K562 (cell line): ENCODE data around the gene SET. TPM values are rescaled to one million over a fixed set of nuclear protein-coding genes. Genes with fewer than 3 reads are reported as not detected.

Experiments used
- ARHGAP35 ChIP-seq: fragments of 450-650 bp; IDR thresholded peaks from 2 replicates; pipeline ENCODE4 v1.6.1; 2018; ENCODE audit not compliant: partially characterized antibody
- BRD9 ChIP-seq: fragments of 450-650 bp; IDR thresholded peaks from 2 replicates; pipeline ENCODE4 v1.6.1; 2018; ENCODE audit warnings: low read depth; ENCODE audit not compliant: partially characterized antibody
- CBX8 ChIP-seq: fragments of 200-600 bp; sonication (generic); IDR thresholded peaks from 2 replicates; pipeline ENCODE4 v1.6.1; 2012; ENCODE audit warnings: borderline replicate concordance, mixed run types, low read depth, mild to moderate bottlenecking, moderate library complexity, mixed read lengths, low read length, control low read depth, inconsistent platforms; ENCODE audit not compliant: poor library complexity, severe bottlenecking; ENCODE audit errors: extremely low read depth
- DPF2 ChIP-seq: fragments of 450-650 bp; IDR thresholded peaks from 2 replicates; pipeline ENCODE4 v1.6.1; 2016
- ELF2 ChIP-seq: fragments of 250-450 bp; sonication (Bioruptor Pico); IDR thresholded peaks from 2 replicates; pipeline ENCODE4 v1.5.0; 2021; ENCODE audit warnings: mild to moderate bottlenecking
- ELK1 ChIP-seq: sonication (generic); formaldehyde crosslinking; IDR thresholded peaks from 2 replicates; pipeline ENCODE4 v1.8.1; 2022; ENCODE audit warnings: missing genetic modification reagents
- ETV6 ChIP-seq, 3 experiments: fragments of 150-350 bp in 1 of 3; sonication (generic) in 1 of 3; formaldehyde crosslinking in 1 of 3; IDR thresholded peaks; 2 replicates each; pipeline versions ENCODE4 v1.6.1 to v1.8.0; 2014 to 2022; ENCODE audit warnings: borderline replicate concordance in 2 of 3, low read depth in 2 of 3, antibody characterized with exemption in 1 of 3, low read length in 1 of 3, mild to moderate bottlenecking in 1 of 3, missing genetic modification reagents in 1 of 3
- HBP1 ChIP-seq: fragments of 450-650 bp; formaldehyde crosslinking; IDR thresholded peaks from 2 replicates; pipeline ENCODE4 v1.4.0; 2022; ENCODE audit warnings: missing genetic modification characterization
- HMBOX1 ChIP-seq: sonication (generic); IDR thresholded peaks from 2 replicates; pipeline ENCODE4 v1.6.1; 2016
- HMG20A ChIP-seq: fragments of 450-650 bp; formaldehyde crosslinking; conservative IDR thresholded peaks from 2 replicates; pipeline ENCODE4 v1.4.0; 2020; ENCODE audit warnings: mild to moderate bottlenecking, mixed read lengths
- ILF3 ChIP-seq: fragments of 450-650 bp; IDR thresholded peaks from 2 replicates; pipeline ENCODE4 v1.6.1; 2018; ENCODE audit warnings: antibody characterized with exemption, mild to moderate bottlenecking, moderate library complexity, borderline replicate concordance
- MECOM ChIP-seq: fragments of 250-450 bp; sonication (Bioruptor Pico); IDR thresholded peaks from 2 replicates; pipeline ENCODE4 v1.8.0; 2022; ENCODE audit warnings: inconsistent platforms
- MYBL2 ChIP-seq, 2 experiments: fragments of 450-650 bp in 1 of 2; sonication (generic) in 1 of 2; formaldehyde crosslinking in 1 of 2; IDR thresholded peaks; 2 replicates each; pipeline versions ENCODE4 v1.6.1 to v1.8.1; 2017 to 2022; ENCODE audit warnings: borderline replicate concordance in 1 of 2, inconsistent platforms in 1 of 2, low read depth in 1 of 2, mild to moderate bottlenecking in 1 of 2, missing genetic modification reagents in 1 of 2, moderate library complexity in 1 of 2
- NR2F6 ChIP-seq: fragments of 450-650 bp; formaldehyde crosslinking; IDR thresholded peaks from 2 replicates; pipeline ENCODE4 v1.4.0; 2020; ENCODE audit warnings: mild to moderate bottlenecking
- POLR2AphosphoS2 ChIP-seq: IDR thresholded peaks from 2 replicates; pipeline ENCODE4 v1.6.1; 2012; ENCODE audit warnings: low read length, improper control_type of control experiment
- POU5F1 ChIP-seq: fragments of 150-350 bp; IDR thresholded peaks from 2 replicates; pipeline ENCODE4 v1.6.1; 2014; ENCODE audit warnings: borderline replicate concordance, low read length, low read depth, mild to moderate bottlenecking; ENCODE audit not compliant: partially characterized antibody
- RBM14 ChIP-seq: fragments of 200-400 bp; formaldehyde crosslinking; IDR thresholded peaks from 2 replicates; pipeline ENCODE4 v1.6.1; 2018; ENCODE audit warnings: low read depth, mild to moderate bottlenecking, low read length, moderate library complexity, borderline replicate concordance; ENCODE audit not compliant: insufficient read depth
- SAFB2 ChIP-seq: fragments of 200-400 bp; formaldehyde crosslinking; IDR thresholded peaks from 2 replicates; pipeline ENCODE4 v1.6.1; 2018; ENCODE audit warnings: borderline replicate concordance, low read length, low read depth, moderate library complexity; ENCODE audit not compliant: severe bottlenecking
- SMARCA4 ChIP-seq: fragments of 450-650 bp; IDR thresholded peaks from 2 replicates; pipeline ENCODE4 v1.6.1; 2016
- XRCC5 ChIP-seq: fragments of 200-400 bp; formaldehyde crosslinking; IDR thresholded peaks from 2 replicates; pipeline ENCODE4 v1.6.1; 2017; ENCODE audit warnings: low read depth, mild to moderate bottlenecking, low read length
- ZEB2 ChIP-seq: fragments of 450-650 bp; IDR thresholded peaks from 2 replicates; pipeline ENCODE4 v1.6.1; 2016
- ZFPM2 ChIP-seq: fragments of 250-450 bp; sonication (Bioruptor Pico); IDR thresholded peaks from 2 replicates; pipeline ENCODE4 v1.5.1; 2022; ENCODE audit warnings: mild to moderate bottlenecking
- ZNF212 ChIP-seq: fragments of 450-650 bp; formaldehyde crosslinking; IDR thresholded peaks from 2 replicates; pipeline ENCODE4 v1.4.0; 2020; ENCODE audit warnings: mild to moderate bottlenecking
- ZNF57 ChIP-seq: fragments of 450-650 bp; formaldehyde crosslinking; IDR thresholded peaks from 2 replicates; pipeline ENCODE4 v1.4.0; 2020; ENCODE audit warnings: mild to moderate bottlenecking, moderate library complexity
- ZNF766 ChIP-seq: fragments of 200-800 bp; sonication (Bioruptor generic); conservative IDR thresholded peaks from 2 replicates; pipeline ENCODE4 v1.6.1; 2016; ENCODE audit warnings: missing genetic modification characterization, missing compliant biosample characterization
- ZNF785 ChIP-seq: fragments of 250-450 bp; sonication (Bioruptor Pico); IDR thresholded peaks from 2 replicates; pipeline ENCODE4 v1.4.0; 2020; ENCODE audit warnings: mild to moderate bottlenecking
- ZNF79 ChIP-seq: fragments of 250-450 bp; sonication (Bioruptor Pico); IDR thresholded peaks from 2 replicates; pipeline ENCODE4 v1.4.0; 2020; ENCODE audit warnings: low read depth, mild to moderate bottlenecking, moderate library complexity
- polyA plus RNA-seq, 8 experiments: library from polyadenylated mRNA; depleted of rRNA in 4 of 8; stranded (reverse) in 5 of 8; unstranded in 3 of 8; fragments of >200 nt; fragmentation: Nextera tagmentation in 2 of 8; fragmentation: Illumina TruSeq in 1 of 8; extraction: Ambion mirVana in 2 of 8; extraction: Trizol in 1 of 8; gene quantifications; 2 replicates each; pipeline versions ENCODE4 v1.2.1 to v1.2.3, GENCODE V29; 2011 to 2014; ENCODE audit warnings: inconsistent platforms in 1 of 8, missing spikeins in 1 of 8
- total RNA-seq, 7 experiments: library from RNA; depleted of rRNA in 6 of 7; stranded (reverse); fragments of >200 nt in 6 of 7; fragmentation: Illumina TruSeq in 2 of 7; extraction: Trizol in 2 of 7; gene quantifications; 2 replicates each; pipeline versions ENCODE4 v1.2.1 to v1.2.3, GENCODE V29; 2011 to 2021; ENCODE audit warnings: low replicate concordance in 1 of 7

Gene SET
- total and polyA plus RNA-seq, 9 of the 15 experiments (the other 6 are each of a cell fraction or from before 2014, with no cell fraction given): 404 to 1,447 (median 907) TPM

GRCh38 chr9:128702445-128702948 lies 13.5 kb downstream of the SET start, which contains the start of gene PKN3 (continued):
- no peak for TF ChIP-seq ELK1 (CRISPR knock-in tag)
- no peak for TF ChIP-seq DPF2
- TF ChIP-seq ILF3: peak; percentile 90; the same call in 1 of the 2 replicates
- no peak for TF ChIP-seq MECOM
- TF ChIP-seq ZNF212 (CRISPR knock-in tag): no peak
- TF ChIP-seq POU5F1: no peak
- TF ChIP-seq RBM14: no peak
- TF ChIP-seq XRCC5: 0 out of 2 replicates have a peak, but pooled peaks have one; percentile 48
- TF ChIP-seq MYBL2 (IDR thresholded peaks at IDR 0.05; ENCODE audit: low read depth): no peak
- no peak for TF ChIP-seq MYBL2 (CRISPR knock-in tag; IDR thresholded peaks at IDR 0.05; ENCODE audit: borderline replicate concordance)
- no peak for TF ChIP-seq HMG20A (CRISPR knock-in tag)
- TF ChIP-seq POLR2AphosphoS2: no peak
- TF ChIP-seq HBP1 (CRISPR knock-in tag): no peak
- TF ChIP-seq ZNF766 (CRISPR knock-in tag): no peak
- no peak for TF ChIP-seq ARHGAP35
- TF ChIP-seq ELF2 (CRISPR knock-in tag): no peak
- no peak for TF ChIP-seq CBX8
- no peak for TF ChIP-seq ZEB2
- peak; percentile 59; the same call in 1 of the 2 replicates for TF ChIP-seq SMARCA4
- no peak for TF ChIP-seq HMBOX1
- no peak for TF ChIP-seq SAFB2
- TF ChIP-seq ZNF57 (CRISPR knock-in tag): no peak
- no peak for TF ChIP-seq ZNF785 (CRISPR knock-in tag)
- TF ChIP-seq ZFPM2 (CRISPR knock-in tag): no peak
- TF ChIP-seq ETV6 (IDR thresholded peaks at IDR 0.05; ENCODE audit: borderline replicate concordance in 1 of 2, low read depth in 2 of 2, low read length in 1 of 2): no peak
- TF ChIP-seq ETV6 (CRISPR knock-in tag; IDR thresholded peaks at IDR 0.05; ENCODE audit: borderline replicate concordance): no peak
- TF ChIP-seq BRD9: no peak
- TF ChIP-seq ZNF79 (CRISPR knock-in tag): no peak
- TF ChIP-seq NR2F6: no peak
